ENCODE results near the gene BRD4.

DNA sequence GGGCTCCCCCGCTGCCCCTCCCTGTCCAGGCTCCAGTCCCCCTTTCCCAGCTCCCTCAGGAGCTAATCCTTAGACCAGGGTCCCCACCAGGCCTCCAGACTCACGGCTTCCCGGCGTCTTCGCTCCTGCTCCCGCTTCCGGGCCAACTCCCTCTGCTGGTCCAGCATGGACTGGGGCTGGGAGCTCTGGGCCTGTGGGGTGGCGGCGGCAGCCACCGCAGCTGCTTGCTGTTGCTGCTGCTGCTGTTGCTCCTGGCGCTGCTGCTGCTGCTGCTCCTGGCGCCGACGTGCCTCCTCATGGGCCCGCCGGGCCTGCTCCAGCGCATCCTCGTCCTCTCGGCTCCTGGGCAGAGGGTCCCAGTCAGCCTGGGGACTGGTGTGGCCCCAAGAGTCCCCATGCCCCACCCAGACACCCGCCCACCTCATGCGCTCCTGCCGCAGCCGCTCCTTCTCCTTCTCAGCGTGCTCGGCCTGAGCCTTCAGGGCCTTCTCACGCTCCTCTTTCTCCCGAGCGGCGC, 93.6 kb downstream of the BRD4 start:
- TF ChIP-seq POLR2A (IDR thresholded peaks at IDR 0.05) (no peak), CTCF (IDR thresholded peaks at IDR 0.05) (no peak), POLR2AphosphoS5 (IDR thresholded peaks at IDR 0.05) (no peak)
